SU-DHL-6 (cell line): ENCODE data around the gene SLC39A8.

ENCODE experiments used
- CTCF ChIP-seq: fragments of 200-600 bp; sonication (generic); IDR thresholded peaks from one replicate; pipeline ENCODE4 v1.5.1; 2017; ENCODE audit warnings: antibody characterized with exemption, mild to moderate bottlenecking, low read length, moderate library complexity; ENCODE audit not compliant: insufficient read depth, poor library complexity, severe bottlenecking
- EZH2phosphoT487 ChIP-seq: fragments of 200-600 bp; sonication (generic), shearing (Covaris generic); conservative IDR thresholded peaks from 2 replicates; pipeline ENCODE4 v1.6.1; 2018; ENCODE audit warnings: mild to moderate bottlenecking, antibody characterized with exemption, low read length, moderate library complexity, mixed read lengths

GRCh38 chr4:102288497-102288896 is 56.8 kb downstream of the SLC39A8 start:
- TF ChIP-seq CTCF (no peak), EZH2phosphoT487 (no peak)
